HG02870 (cell line): ENCODE measurements around the gene SCNN1A.

ENCODE experiments used
- ATAC-seq: cut with Tn5 transposase; IDR thresholded peaks from one replicate; pipeline ENCODE4 v1.9.1; 2021; ENCODE audit warnings: mild to moderate bottlenecking, moderate library complexity; ENCODE audit not compliant: unreplicated experiment

SCNN1A gene

GRCh38 chr12:6384499-6385436 lies 9.4 kb upstream of the SCNN1A start:
- ATAC-seq = no peak

GRCh38 chr12:6383572-6384498 lies 8.5 kb upstream of the SCNN1A start, which contains the start of gene LTBR:
Gene LTBR (plus strand): TSS chr12:6384162. CDS start chr12:6384359, 197 bp downstream.
- ATAC-seq = no peak

GRCh38 chr12:6382982-6383381 lies 7.6 kb upstream of the SCNN1A start:
- ATAC-seq = no peak

GRCh38 chr12:6382371-6382770 lies 7.0 kb upstream of the SCNN1A start:
- no peak for ATAC-seq

- ATAC-seq = no peak
Observed at GRCh38 chr12:6380141-6381121, 5.1 kb upstream of the SCNN1A start.

GRCh38 chr12:6378709-6379472 lies 3.5 kb upstream of the SCNN1A start:
- ATAC-seq = no peak

GRCh38 chr12:6377667-6377994 lies 2.3 kb upstream of the SCNN1A start:
- ATAC-seq = no peak

- ATAC-seq = no peak
Observed at GRCh38 chr12:6376870-6377666, 1.7 kb upstream of the SCNN1A start.

- no peak for ATAC-seq
Observed at GRCh38 chr12:6376079-6376869, 911 bp upstream of the SCNN1A start.

GRCh38 chr12:6374786-6375160 lies 590 bp downstream of the SCNN1A start:
- no peak for ATAC-seq

- ATAC-seq = no peak
Observed at GRCh38 chr12:6374028-6374785, 1.2 kb downstream of the SCNN1A start.

GRCh38 chr12:6373022-6373787 lies 2.2 kb downstream of the SCNN1A start:
- no peak for ATAC-seq

- no peak for ATAC-seq
Observed at GRCh38 chr12:6372403-6373003, 2.9 kb downstream of the SCNN1A start.

- no peak for ATAC-seq
Observed at GRCh38 chr12:6370994-6371754, 4.2 kb downstream of the SCNN1A start.

- ATAC-seq = no peak
Observed at GRCh38 chr12:6370576-6370935, 4.8 kb downstream of the SCNN1A start.
